GM23248 (cell line): ENCODE data around the gene DMRT3.

Source experiments
- EZH2 ChIP-seq: fragments of 200-600 bp; sonication (generic); IDR thresholded peaks from 2 replicates; pipeline ENCODE4 v1.6.1; 2018; ENCODE audit warnings: antibody characterized with exemption, mild to moderate bottlenecking; ENCODE audit not compliant: insufficient read depth, poor library complexity, severe bottlenecking
- EZH2phosphoT487 ChIP-seq: fragments of 200-600 bp; sonication (generic); IDR thresholded peaks from 2 replicates; pipeline ENCODE4 v1.6.1; 2018; ENCODE audit warnings: antibody characterized with exemption, moderate library complexity, mild to moderate bottlenecking, low read depth; ENCODE audit not compliant: insufficient read depth

GRCh38 chr9:971901-972500 is 4.5 kb upstream of the DMRT3 start:
- peak; percentile 94 for TF ChIP-seq EZH2
- no peak for TF ChIP-seq EZH2phosphoT487
